NCI-H2029 treated with DMSO at 0.1 percent for 48 hours (cell line): ENCODE results near the gene PALLD.
A peak's percentile ranks its signal among the peaks of the same experiment; 100 is the strongest.
"Not testable (repeated sequence)": the region's sequence is repeated elsewhere in the genome, so short reads cannot be mapped to it uniquely, and the experiment has no call there.

Experiments
- DNase-seq: peaks from one replicate; lab custom pipeline; 2025; lab: John Stamatoyannopoulos, UW

Gene PALLD

GRCh38 chr4:168491563-168491962 lies 5.3 kb upstream of the PALLD start:
- no peak for DNase-seq

- no peak for DNase-seq
Observed at GRCh38 chr4:168498251-168498650, 1.4 kb downstream of the PALLD start.

GRCh38 chr4:168499241-168499640 lies 2.4 kb downstream of the PALLD start:
- no peak for DNase-seq

GRCh38 chr4:168501407-168501806 lies 4.6 kb downstream of the PALLD start:
- DNase-seq: peak; percentile 72

- no peak for DNase-seq
Observed at GRCh38 chr4:168502861-168503260, 6.0 kb downstream of the PALLD start.

GRCh38 chr4:168503652-168504362 lies 7.0 kb downstream of the PALLD start:
- DNase-seq: no peak

- no peak for DNase-seq
Observed at GRCh38 chr4:168504526-168504925, 7.7 kb downstream of the PALLD start.

- no peak for DNase-seq
Observed at GRCh38 chr4:168506014-168506413, 9.2 kb downstream of the PALLD start.

GRCh38 chr4:168507178-168507815 lies 10.4 kb downstream of the PALLD start:
- DNase-seq: no peak

- DNase-seq: no peak
Observed at GRCh38 chr4:168508683-168509082, 11.8 kb downstream of the PALLD start.

GRCh38 chr4:168509786-168510185 lies 12.9 kb downstream of the PALLD start:
- no peak for DNase-seq

GRCh38 chr4:168511780-168512489 lies 15.1 kb downstream of the PALLD start:
- no peak for DNase-seq

- not testable (repeated sequence) for DNase-seq
Observed at GRCh38 chr4:168513826-168514225, 17.0 kb downstream of the PALLD start.

GRCh38 chr4:168514249-168514852 lies 17.5 kb downstream of the PALLD start:
- DNase-seq: no peak

GRCh38 chr4:168515222-168516011 lies 18.6 kb downstream of the PALLD start:
- DNase-seq: peak; percentile 94

GRCh38 chr4:168516841-168517240 lies 20.0 kb downstream of the PALLD start:
- DNase-seq: no peak

- no peak for DNase-seq
Observed at GRCh38 chr4:168519576-168519975, 22.7 kb downstream of the PALLD start.

- no peak for DNase-seq
Observed at GRCh38 chr4:168521721-168522120, 24.9 kb downstream of the PALLD start.

- no peak for DNase-seq
Observed at GRCh38 chr4:168522356-168522755, 25.5 kb downstream of the PALLD start.

GRCh38 chr4:168522829-168523489 lies 26.1 kb downstream of the PALLD start:
- no peak for DNase-seq

GRCh38 chr4:168524006-168524405 lies 27.2 kb downstream of the PALLD start:
- DNase-seq: no peak
